ENCODE measurements around the gene PRKN. TPM values are rescaled to one million over a fixed set of nuclear protein-coding genes. Genes with fewer than 3 reads are reported as not detected.

Gene PRKN
- total and polyA plus RNA-seq, 9 of the 15 experiments (the other 6 are each of a cell fraction or from before 2014, with no cell fraction given), result 0.03 to 0.96 (median 0.15) TPM; not detected in 2

GRCh38 chr6:161745128-161745527 lies 982.4 kb downstream of the PRKN start:
- Histone ChIP-seq H3K27me3 (ENCODE audit: control insufficient read depth in 2 of 2, insufficient read depth in 2 of 2, low read length in 2 of 2) (no peaks in the 10 kb centered on the region; a peak in 1 of 5 replicates), H3K27ac (ENCODE audit: extremely low read depth, low read depth, low read length) (no peak overlapping the region), H3K9me3 (replicated peaks; ENCODE audit: control insufficient read depth, insufficient read depth, low read depth, low read length) (no peaks in the 10 kb centered on the region), H3K36me3 (ENCODE audit: control insufficient read depth, insufficient read depth, low read length) (no peaks in the 10 kb centered on the region), H3K9me1 (ENCODE audit: control insufficient read depth, insufficient read depth, low read length) (no peaks in the 10 kb centered on the region), H2AFZ (ENCODE audit: low read depth, low read length) (no peak overlapping the region), H3K4me3 (no peak overlapping the region), H3K4me1 (replicated peaks in 1 of 2; ENCODE audit: control insufficient read depth in 2 of 2, insufficient read depth in 2 of 2, low read length in 2 of 2) (no peaks in the 10 kb centered on the region), H3K4me2 (ENCODE audit: insufficient read depth, low read length) (no peak overlapping the region), H3K79me2 (ENCODE audit: control insufficient read depth, insufficient read depth, low read length) (no peaks in the 10 kb centered on the region), H4K20me1 (replicated peaks; ENCODE audit: control insufficient read depth, insufficient read depth, low read length) (no peaks in the 10 kb centered on the region), H3K9ac (ENCODE audit: insufficient read depth in 1 of 2, low read depth in 2 of 2, low read length in 2 of 2) (no peak overlapping the region)
- intact Hi-C loops (cut with micrococcal nuclease) (no loop called here), in situ Hi-C loops (cut with MboI) (no loop called here)
- BruUV-seq (replicated peaks), result no TSS peak
- CTCF ChIA-PET (ENCODE audit: low intra/inter-chr PET ratio), result no interaction called here
- POLR2A ChIA-PET, result no interaction called here
- no peak for FAIRE-seq
- no peak for TF ChIP-seq ZNF347 (CRISPR knock-in tag; IDR thresholded peaks at IDR 0.05; ENCODE audit: low read depth)
- TF ChIP-seq NBN (IDR thresholded peaks at IDR 0.05; ENCODE audit: low read depth), result no peak
- TF ChIP-seq EP300 (IDR thresholded peaks at IDR 0.05; ENCODE audit: low read length), result no peak
- peak; percentile 96 for TF ChIP-seq ZFP36 (IDR thresholded peaks at IDR 0.05; ENCODE audit: low read depth, low read length, partially characterized antibody)
- TF ChIP-seq ZHX1 (conservative IDR thresholded peaks at IDR 0.05; ENCODE audit: low read length), result no peak
- TF ChIP-seq JUN (IDR thresholded peaks at IDR 0.05; ENCODE audit: borderline replicate concordance, low read depth, low read length), result no peak
- no peak for TF ChIP-seq JUN (CRISPR knock-in tag; IDR thresholded peaks at IDR 0.05; ENCODE audit: borderline replicate concordance)
- TF ChIP-seq PHB2 (IDR thresholded peaks at IDR 0.05; ENCODE audit: low read depth), result no peak
- no peak for TF ChIP-seq ESRRA (IDR thresholded peaks at IDR 0.05; ENCODE audit: borderline replicate concordance, low read depth)
- TF ChIP-seq RBM25 (IDR thresholded peaks at IDR 0.05; ENCODE audit: low read depth, low read length, severe bottlenecking), result peak; percentile 69
- no peak for TF ChIP-seq MCM3 (IDR thresholded peaks at IDR 0.05)
- 0 out of 2 replicates have a peak, but pooled peaks have one; percentile 27 for TF ChIP-seq ZNF436 (CRISPR knock-in tag; IDR thresholded peaks at IDR 0.05)
- WGBS (ENCODE audit: insufficient coverage, low coverage, missing lambda C conversion rate), result 6% methylated on average over 2 of the region's 2 CpGs
- no peak for DNase-seq (ENCODE audit: extremely low read depth in 1 of 4, low spot score in 3 of 4)
- ATAC-seq, result no peak
